NCI-H526 (cell line): ENCODE measurements around the gene SGF29.
A peak's percentile ranks its signal among the peaks of the same experiment; 100 is the strongest.
"Not testable (repeated sequence)": the region's sequence is repeated elsewhere in the genome, so short reads cannot be mapped to it uniquely, and the experiment has no call there.

Source experiments
- DNase-seq, 2 experiments: peaks; one replicate each; lab custom pipeline; 2025; lab: John Stamatoyannopoulos, UW

SGF29 gene

GRCh38 chr16:28553776-28554633 lies at the start of gene SGF29:
TSS of gene SGF29 (plus strand) at chr16:28553920. CDS start at chr16:28581070, 27,150 bp downstream.
- peak; percentile 76 to 95 for DNase-seq

DNA sequence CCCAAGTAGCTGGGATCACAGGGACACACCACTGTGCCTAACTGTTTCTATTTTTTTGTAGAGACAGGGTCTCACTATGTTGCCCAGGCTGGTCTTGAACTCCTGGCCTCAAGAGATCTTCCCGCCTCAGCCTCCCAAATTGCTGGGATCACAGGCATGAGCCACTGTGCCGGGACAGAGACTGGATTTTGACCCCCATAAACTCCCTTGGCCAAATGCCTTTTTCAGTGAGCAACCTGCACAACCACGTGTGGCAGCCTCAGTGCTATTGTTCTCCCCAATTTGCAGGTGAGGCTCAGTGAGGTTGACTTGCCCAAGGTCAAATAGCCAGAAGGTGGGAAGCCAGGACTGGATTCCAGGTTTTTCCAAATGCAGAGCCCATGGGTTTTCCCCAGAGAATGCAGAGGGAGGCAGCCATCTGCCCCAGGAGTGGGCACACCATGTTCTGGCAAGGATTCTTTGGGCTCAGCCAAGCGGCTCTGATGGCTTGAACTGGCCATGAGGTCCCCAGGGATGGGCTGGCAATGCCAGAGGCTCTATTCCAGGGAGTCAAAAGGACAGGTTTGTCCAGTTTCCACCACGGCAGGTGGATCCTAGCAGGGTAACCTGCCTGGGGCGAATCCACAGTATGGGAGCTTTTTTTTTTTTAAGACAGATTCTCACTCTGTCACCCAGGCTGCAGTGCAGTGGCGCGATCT lies 48.9 kb upstream of the SGF29 start:
- DNase-seq, result peak; percentile 51 to 82

DNA sequence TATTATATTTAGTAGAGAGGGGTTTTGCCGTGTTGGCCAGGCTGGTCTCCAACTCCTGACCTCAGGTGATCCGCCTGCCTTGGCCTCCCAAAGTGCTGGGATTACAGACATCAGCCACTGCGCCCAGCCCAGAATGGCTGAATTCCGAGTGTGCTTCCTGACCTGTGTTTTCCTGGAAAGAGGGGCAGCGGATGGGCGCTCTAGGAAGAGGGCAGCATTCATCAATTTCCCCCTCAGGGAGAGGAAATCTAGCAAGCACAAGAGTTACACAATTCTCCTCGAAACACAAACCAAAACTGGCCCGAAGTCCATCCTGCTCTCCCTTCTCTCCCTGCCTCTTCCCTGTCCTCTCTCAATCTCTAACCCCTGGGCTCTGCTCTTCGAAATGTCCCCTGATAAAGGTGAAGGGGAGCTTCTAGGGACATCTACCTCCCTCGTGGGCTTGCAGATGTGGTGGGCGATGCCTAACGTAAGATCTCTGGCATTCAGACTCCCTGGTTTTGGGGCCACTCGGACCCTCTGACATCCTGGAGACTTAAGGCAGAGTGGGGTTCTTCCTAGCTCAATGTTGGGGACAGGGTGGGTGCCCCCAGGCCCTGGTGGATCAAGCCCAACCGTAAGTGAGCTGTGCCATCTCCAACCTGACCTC lies 48.1 kb upstream of the SGF29 start:
- no peak for DNase-seq

- no peak for DNase-seq
Observed at GRCh38 chr16:28511031-28511430, 42.7 kb upstream of the SGF29 start.

DNA sequence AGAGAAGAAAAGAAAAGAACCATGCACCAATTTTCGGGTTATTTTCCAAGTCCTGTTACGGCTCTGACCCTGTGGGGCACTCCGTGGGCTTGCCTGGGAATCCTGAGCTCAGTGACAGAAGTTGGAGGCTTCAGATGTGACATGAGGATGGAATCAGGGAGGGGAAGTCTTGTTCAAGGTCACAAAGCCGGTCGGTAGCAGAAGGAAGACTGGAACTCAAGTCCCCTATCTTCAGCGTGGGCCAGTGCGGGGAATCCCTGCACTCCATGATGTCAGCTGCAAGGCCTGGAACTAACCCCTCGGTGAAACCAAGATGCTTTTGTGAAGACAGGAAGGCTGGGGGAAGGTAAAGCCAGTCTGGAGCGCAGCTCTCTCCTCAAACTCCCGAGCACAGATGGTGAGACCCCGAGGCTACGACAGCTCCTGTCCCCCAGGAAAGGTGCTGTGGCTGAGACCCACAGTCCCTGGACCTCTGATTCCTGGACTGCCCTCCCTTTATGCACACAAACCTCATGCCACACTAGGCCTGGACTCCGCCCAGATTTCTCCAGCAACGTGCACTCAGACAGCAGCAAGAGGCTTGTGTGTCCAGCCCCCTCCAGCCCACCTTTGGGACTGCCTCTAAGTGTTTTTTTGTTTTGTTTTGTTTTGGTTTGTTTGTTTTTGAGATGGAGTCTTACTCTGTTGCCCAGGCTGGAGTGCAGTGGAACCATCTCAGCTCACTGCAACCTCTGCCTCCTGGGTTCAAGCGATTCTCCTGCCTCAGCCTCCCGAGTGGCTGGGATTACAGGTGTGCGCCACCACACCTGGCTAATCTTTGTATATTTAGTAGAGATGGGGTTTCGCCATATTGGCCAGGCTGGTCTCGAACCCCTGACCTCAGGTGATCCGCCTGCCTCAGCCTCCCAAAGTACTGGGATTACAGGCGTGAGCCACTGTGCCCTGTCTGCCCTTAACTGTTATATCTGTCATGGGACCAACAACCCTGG lies 41.6 kb upstream of the SGF29 start:
- DNase-seq, result no peak

DNA sequence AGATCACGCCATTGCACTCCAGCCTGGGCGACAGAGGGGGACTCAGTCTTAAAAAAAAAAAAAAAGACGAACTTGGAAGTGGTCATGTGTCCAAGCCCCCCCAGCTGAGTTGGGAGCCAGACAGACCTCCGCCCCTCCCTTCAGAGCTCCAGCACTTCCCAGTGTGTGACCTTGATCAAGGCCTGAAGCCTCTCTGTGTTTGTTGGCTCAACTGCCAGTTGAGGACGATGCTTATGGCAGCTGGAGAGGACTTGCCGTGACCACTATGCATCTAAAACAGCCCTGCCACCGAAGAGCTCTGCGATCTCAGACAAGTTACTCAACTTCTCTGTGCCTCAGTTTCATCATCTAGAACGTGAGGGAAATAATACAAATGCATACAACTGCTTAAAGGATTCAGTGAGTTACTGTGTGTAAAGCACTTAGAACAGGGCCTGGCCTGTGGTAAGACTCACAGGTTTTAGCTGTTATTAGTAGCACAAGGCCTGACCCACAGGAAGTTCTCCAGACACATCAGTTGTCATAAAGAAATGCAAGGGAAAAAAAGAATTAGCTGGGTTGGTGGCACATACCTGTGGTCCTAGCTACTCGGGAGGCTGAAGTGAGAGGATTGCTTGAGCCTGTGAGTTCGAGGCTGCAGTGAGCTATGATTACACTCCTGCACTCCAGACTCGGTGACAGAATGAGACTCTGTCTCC lies 40.1 kb upstream of the SGF29 start:
- no peak for DNase-seq

- no peak for DNase-seq
Observed at GRCh38 chr16:28514246-28514645, 39.5 kb upstream of the SGF29 start.

DNA sequence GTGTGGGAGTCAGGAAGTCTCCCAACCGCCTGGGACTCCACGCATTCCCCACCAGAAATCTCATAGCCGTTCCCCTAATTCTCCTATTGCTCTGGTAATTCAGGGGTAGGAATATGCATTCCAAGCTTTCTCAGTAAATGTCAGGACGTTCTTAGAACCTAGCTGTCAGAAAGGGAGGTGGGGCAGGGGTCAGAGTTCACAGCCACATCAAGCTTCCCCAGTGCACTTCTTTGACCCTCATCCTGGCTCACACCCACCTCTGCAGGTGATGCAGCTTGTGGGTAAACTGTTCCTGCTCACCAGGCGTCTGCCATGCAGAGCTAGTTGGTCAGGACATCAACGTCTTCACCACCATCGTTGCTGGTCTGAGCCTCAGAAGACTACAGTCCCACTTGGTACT lies 33.0 kb upstream of the SGF29 start:
- DNase-seq, result no peak

- no peak for DNase-seq
Observed at GRCh38 chr16:28521436-28521835, 32.3 kb upstream of the SGF29 start.

DNA sequence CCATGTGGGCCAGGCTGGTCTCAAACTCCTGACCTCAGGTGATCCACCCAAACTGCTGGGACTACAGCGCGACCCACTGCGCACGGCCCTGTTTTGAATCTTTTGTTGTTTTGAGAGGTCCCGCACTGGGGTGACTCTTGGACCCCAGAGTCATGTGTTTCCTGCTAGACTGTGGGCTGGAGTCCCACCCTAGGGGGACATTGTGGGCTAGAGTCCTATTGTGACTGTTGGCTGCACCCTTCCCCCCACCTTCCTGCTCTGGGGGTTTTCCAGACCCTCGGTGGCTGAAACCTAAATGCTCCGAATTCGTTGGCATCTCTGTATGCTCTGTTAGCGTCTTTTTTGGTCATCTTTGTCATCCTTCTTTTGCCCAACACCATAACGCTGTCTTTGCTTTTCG lies 30.9 kb upstream of the SGF29 start:
- no peak for DNase-seq

GRCh38 chr16:28524681-28525171 lies 29.0 kb upstream of the SGF29 start:
- DNase-seq, result peak; percentile 87 to 89

GRCh38 chr16:28526201-28527099 lies 27.3 kb upstream of the SGF29 start:
- DNase-seq, result no peak

DNA sequence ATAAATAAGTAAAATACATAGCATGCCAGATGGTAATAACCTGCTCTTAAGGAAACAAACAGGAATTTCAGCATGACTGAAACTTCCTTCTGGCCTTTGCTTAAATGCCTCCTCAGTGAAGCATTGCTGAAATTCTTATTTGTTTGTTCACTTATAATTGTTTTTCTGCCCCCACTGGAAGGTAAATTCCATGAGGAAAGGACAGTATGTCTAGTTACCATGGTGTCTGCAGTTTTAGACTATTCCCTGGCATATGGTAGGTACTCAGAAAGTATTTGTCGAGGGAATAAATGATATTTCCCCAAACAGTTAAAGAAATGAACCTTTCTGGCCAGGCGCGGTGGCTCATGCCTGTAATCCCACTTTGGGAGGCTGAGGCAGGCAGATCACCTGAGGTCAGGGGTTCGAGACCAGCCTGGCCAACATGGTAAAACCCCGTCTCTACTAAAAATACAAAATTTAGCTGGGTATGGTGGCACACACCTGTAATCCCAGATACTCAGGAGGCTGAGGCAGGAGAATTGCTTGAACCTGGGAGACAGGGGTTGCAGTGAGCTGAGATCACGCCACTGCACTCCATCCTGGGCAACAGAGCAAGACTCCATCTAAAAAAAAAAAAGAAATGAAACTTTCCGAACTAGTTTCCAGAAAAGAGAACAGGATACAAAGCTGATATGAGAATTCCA lies 26.5 kb upstream of the SGF29 start:
- DNase-seq, result not testable (repeated sequence)

DNA sequence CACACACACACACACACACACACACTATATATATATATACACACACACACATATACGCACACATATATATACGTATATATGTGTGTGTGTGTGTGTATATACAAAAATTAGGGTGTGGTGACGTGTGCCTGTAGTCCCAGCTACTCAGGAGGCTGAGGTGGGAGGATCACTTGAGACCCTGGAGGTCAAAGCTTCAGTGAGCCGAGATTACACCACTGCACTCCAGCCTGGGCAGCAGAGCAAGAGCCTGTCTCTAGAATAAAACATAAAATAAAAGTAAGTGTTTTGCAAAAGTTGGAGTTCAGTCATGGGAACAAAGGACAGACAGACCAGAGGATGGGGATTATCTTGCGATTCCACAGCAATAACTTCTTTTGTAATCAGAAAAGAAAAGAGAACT lies 25.7 kb upstream of the SGF29 start:
- no peak for DNase-seq

DNA sequence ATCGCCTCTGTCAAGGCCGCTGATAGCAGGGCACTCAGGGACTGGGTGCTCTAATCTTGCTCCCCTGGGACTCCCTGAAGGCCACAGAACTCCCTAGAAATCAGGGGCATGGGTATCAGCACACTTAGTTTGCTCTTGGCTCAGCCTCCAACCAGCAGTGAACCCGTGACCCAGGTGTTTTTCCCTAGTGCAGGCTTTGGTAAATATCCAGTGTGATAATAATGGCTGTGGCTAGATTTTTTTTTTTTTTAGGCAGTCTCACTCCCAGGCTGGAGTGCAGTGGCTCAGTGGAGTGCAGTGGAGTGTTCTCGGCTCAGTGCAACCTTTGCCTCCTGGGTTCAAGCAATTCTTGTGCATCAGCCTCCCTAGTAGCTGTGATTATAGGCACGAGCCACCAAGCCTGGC lies 25.3 kb upstream of the SGF29 start:
- no peak for DNase-seq

- no peak for DNase-seq
Observed at GRCh38 chr16:28529124-28529523, 24.6 kb upstream of the SGF29 start.

DNA sequence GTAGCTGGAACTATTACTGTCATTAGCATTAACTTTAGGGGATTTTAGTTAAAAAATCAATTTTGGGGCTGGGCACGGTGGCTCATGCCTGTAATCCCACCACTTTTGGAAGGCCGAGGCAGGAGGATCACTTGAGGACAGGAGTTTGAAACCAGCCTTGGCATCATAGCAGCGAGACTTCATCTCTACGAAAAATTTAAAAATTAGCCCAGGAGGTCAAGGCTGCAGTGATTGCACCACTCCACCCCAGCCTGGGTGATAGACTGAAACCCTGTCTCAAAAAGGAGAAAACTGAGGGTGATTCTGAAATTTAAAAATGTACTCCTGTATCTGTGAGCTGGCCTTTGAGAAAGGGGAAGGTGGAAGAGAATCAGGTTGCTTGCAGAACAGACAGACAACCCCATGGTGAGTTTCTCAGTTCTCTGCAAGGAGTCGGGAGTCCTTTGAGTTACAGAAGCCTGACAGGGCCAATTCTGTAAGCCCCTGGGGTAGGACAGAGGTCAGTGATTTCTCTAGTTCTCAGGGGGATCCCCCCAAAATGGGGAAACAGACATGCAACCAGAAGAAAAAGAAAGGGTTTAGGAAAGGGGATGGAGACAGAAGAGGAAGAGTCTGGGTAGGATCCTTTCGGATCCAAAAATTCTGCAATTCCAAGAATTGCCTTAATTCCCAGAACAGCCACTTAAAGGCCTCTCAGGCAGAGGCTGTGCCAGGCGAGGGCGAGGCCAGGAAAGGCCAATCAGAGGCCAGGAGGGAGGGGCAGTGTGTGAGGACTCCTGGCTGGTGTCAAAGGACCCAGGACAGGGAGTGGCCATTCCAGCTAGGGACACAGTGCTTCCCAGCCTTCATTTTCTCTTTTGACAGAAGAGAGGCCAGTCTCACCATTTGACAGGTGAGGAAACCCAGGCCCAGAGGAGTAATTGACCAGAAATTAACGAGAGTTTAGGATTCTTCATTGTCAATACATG lies 21.7 kb upstream of the SGF29 start:
- DNase-seq, result no peak
